Endothelial cell of umbilical vein (primary cell): Measurements from ENCODE around the gene CCDC136. TPM values are rescaled to one million over a fixed set of nuclear protein-coding genes. Genes with fewer than 3 reads are reported as not detected.

ENCODE experiments used
- BruUV-seq: library from RNA; stranded (reverse); fragments of 400-500 nt; replicated peaks from 2 replicates; lab custom pipeline; 2021; lab: Mats Ljungman, UMichigan
- CTCF ChIA-PET: fragments of 300-600, 350-600 bp; sonication (Branson Sonifier 250); formaldehyde crosslinking; loops from one replicate; lab custom pipeline; 2021; ENCODE audit warnings: antibody characterized with exemption, inconsistent platforms; lab: Charles Lee
- POLR2A ChIA-PET: fragments of 300-600, 350-600 bp; sonication (Branson Sonifier 250); formaldehyde crosslinking; loops from one replicate; lab custom pipeline; 2021; ENCODE audit warnings: antibody characterized with exemption, inconsistent platforms; lab: Charles Lee
- DNase-seq: peaks from one replicate; pipeline ENCODE4 v3.0.0-alpha.2; 2011; ENCODE audit warnings: low read depth, low spot score
- FAIRE-seq: peaks from 2 replicates; lab custom pipeline; 2011; peaks lifted over from hg19 to GRCh38; lab: Jason Lieb, UNC
- H2AFZ ChIP-seq: 2 replicates; pipeline ENCODE4 v1.6.0; 2012; ENCODE audit warnings: low read depth, low read length, control low read depth, inconsistent platforms
- H3K27ac ChIP-seq: 2 replicates; pipeline ENCODE4 v1.5.1; 2011; ENCODE audit warnings: low read depth, mild to moderate bottlenecking, control low read depth, low read length, moderate library complexity; ENCODE audit not compliant: insufficient read depth
- H3K27me3 ChIP-seq, 2 experiments: 2 replicates each; pipeline versions ENCODE4 v1.6.0 to v1.6.1; 2011; ENCODE audit warnings: low read length in 2 of 2, mixed read lengths in 1 of 2; ENCODE audit not compliant: control insufficient read depth in 2 of 2, insufficient read depth in 2 of 2
- H3K36me3 ChIP-seq, 2 experiments: 2 replicates in 1 of 2; 3 replicates in 1 of 2; pipeline ENCODE4 v1.5.1; 2011; ENCODE audit warnings: low read length in 2 of 2, mild to moderate bottlenecking in 1 of 2, moderate library complexity in 1 of 2; ENCODE audit not compliant: control insufficient read depth in 2 of 2, insufficient read depth in 2 of 2; ENCODE audit errors: extremely low read depth in 1 of 2
- H3K4me1 ChIP-seq: 3 replicates; pipeline ENCODE4 v1.5.1; 2011; ENCODE audit warnings: mild to moderate bottlenecking, low read length; ENCODE audit not compliant: control insufficient read depth, insufficient read depth; ENCODE audit errors: extremely low read depth
- H3K4me2 ChIP-seq: 2 replicates; pipeline ENCODE4 v1.6.1; 2011; ENCODE audit warnings: low read length, control low read depth, mixed read lengths; ENCODE audit not compliant: insufficient read depth
- H3K4me3 ChIP-seq, 3 experiments: fragments of 200-600 bp in 1 of 3; sonication (generic), shearing (Covaris generic) in 1 of 3; replicated peaks in 1 of 3; 2 replicates each; pipeline ENCODE4 v1.5.1; 2011 to 2016; ENCODE audit warnings: control low read depth in 3 of 3, low read length in 3 of 3, mild to moderate bottlenecking in 2 of 3, inconsistent platforms in 1 of 3, low read depth in 1 of 3, moderate library complexity in 1 of 3; ENCODE audit not compliant: insufficient read depth in 1 of 3
- H3K79me2 ChIP-seq: 2 replicates; pipeline ENCODE4 v1.6.0; 2012; ENCODE audit warnings: low read length, inconsistent platforms; ENCODE audit not compliant: control insufficient read depth, insufficient read depth
- H3K9ac ChIP-seq: replicated peaks from 2 replicates; pipeline ENCODE3; 2011; ENCODE audit warnings: low read length, control low read depth; ENCODE audit not compliant: insufficient read depth; ENCODE audit errors: extremely low read depth
- H3K9me1 ChIP-seq: replicated peaks from 3 replicates; pipeline ENCODE4 v1.6.0; 2011; ENCODE audit warnings: mild to moderate bottlenecking, low read length; ENCODE audit not compliant: control insufficient read depth, insufficient read depth; ENCODE audit errors: extremely low read depth
- H3K9me3 ChIP-seq: replicated peaks from 2 replicates; pipeline ENCODE4 v1.5.1; 2012; ENCODE audit warnings: low read length, inconsistent platforms; ENCODE audit not compliant: control insufficient read depth, insufficient read depth
- H4K20me1 ChIP-seq: replicated peaks from 2 replicates; pipeline ENCODE3; 2011; ENCODE audit warnings: mild to moderate bottlenecking, low read length; ENCODE audit not compliant: control insufficient read depth, insufficient read depth; ENCODE audit errors: extremely low read depth
- CTCF ChIP-seq, 2 donors: IDR thresholded peaks; 1 replicate in 1 of 2; 2 replicates in 1 of 2; pipeline ENCODE4 v1.5.1; 2011; ENCODE audit warnings: low read length in 2 of 2, mild to moderate bottlenecking in 2 of 2, moderate library complexity in 2 of 2, control low read depth in 1 of 2, inconsistent platforms in 1 of 2, low read depth in 1 of 2; ENCODE audit not compliant: insufficient read depth in 1 of 2; ENCODE audit errors: extremely low read depth in 1 of 2
- EZH2 ChIP-seq: IDR thresholded peaks from 2 replicates; pipeline ENCODE4 v1.6.1; 2012; ENCODE audit warnings: borderline replicate concordance, low read depth, mild to moderate bottlenecking, moderate library complexity, low read length, inconsistent platforms; ENCODE audit not compliant: severe bottlenecking
- FOS ChIP-seq: IDR thresholded peaks from 2 replicates; pipeline ENCODE4 v1.6.1; 2011; ENCODE audit warnings: mild to moderate bottlenecking, low read length, moderate library complexity, borderline replicate concordance; ENCODE audit not compliant: insufficient read depth
- GATA2 ChIP-seq: IDR thresholded peaks from 2 replicates; pipeline ENCODE4 v1.7.0; 2011; ENCODE audit warnings: low read depth, mild to moderate bottlenecking, moderate library complexity, mixed read lengths, low read length; ENCODE audit not compliant: insufficient read length, insufficient read depth
- JUN ChIP-seq: IDR thresholded peaks from 2 replicates; pipeline ENCODE4 v1.6.1; 2011; ENCODE audit warnings: borderline replicate concordance, low read depth; ENCODE audit not compliant: insufficient read length, insufficient read depth
- MAX ChIP-seq: IDR thresholded peaks from 2 replicates; pipeline ENCODE4 v1.6.1; 2011; ENCODE audit not compliant: insufficient read depth, insufficient read length
- MYC ChIP-seq: IDR thresholded peaks from one replicate; pipeline ENCODE4 v1.6.1; 2011; ENCODE audit warnings: mild to moderate bottlenecking, low read depth, low read length
- POLR2A ChIP-seq: IDR thresholded peaks from 2 replicates; pipeline ENCODE4 v1.6.1; 2012; ENCODE audit warnings: low read depth, mild to moderate bottlenecking, control low read depth, low read length
- POLR2AphosphoS5 ChIP-seq: IDR thresholded peaks from 2 replicates; pipeline ENCODE4 v1.6.1; 2012; ENCODE audit warnings: low read depth, mild to moderate bottlenecking, control low read depth, low read length, moderate library complexity; ENCODE audit not compliant: insufficient read depth
- dilution Hi-C: fragments of 300-500 bp; cut with MboI; formaldehyde crosslinking; loops from one replicate; pipeline ENCODE4 v1.15.0; 2019; ENCODE audit warnings: low sequenced_read_pairs; ENCODE audit not compliant: extremely low pct_ligation_motif_present
- intact Hi-C: fragments of 100-400 bp; cut with micrococcal nuclease; formaldehyde crosslinking; loops from one replicate; pipeline ENCODE4 v1.10.0; 2022
- polyA plus RNA-seq, 4 experiments: library from polyadenylated mRNA; depleted of rRNA in 3 of 4; stranded (reverse) in 3 of 4; unstranded in 1 of 4; fragments of >200 nt; gene quantifications; 2 replicates each; pipeline versions ENCODE4 v1.2.1 to v1.2.3, GENCODE V29; 2011 to 2012; ENCODE audit warnings: missing spikeins in 1 of 4
- total RNA-seq: library from RNA; stranded (reverse); gene quantifications from 2 replicates; pipeline ENCODE4 v1.2.3, GENCODE V29; 2021

CCDC136 gene
- total and polyA plus RNA-seq, 2 donors (not counting 3 experiments of a cell fraction or from before 2014, with no cell fraction given): 1.8 to 3.3 TPM

- Histone ChIP-seq H4K20me1 (no peaks in the 10 kb centered on the region), H3K9me3 (no peaks in the 10 kb centered on the region), H3K4me1 (peaks cover 9% of the 10 kb centered on the region), H3K9me1 (no peaks in the 10 kb centered on the region), H3K4me3 (peak overlapping the region in 1 of 3 experiments; percentile 7), H3K9ac (no peak overlapping the region), H3K4me2 (peak overlapping the region; percentile 55), H3K27me3 (no peaks in the 10 kb centered on the region), H3K27ac (no peak overlapping the region), H2AFZ (peak overlapping the region; percentile 48), H3K79me2 (peaks cover 10% of the 10 kb centered on the region), H3K36me3 (peaks cover 0 to 14% of the 10 kb centered on the region in 2 experiments)
- dilution Hi-C loops: no loop called here
- FAIRE-seq (no peak), DNase-seq (no peak)
- no TSS peak for BruUV-seq
- POLR2A ChIA-PET: interaction anchor here (0.6 kb wide), 1 partner anchor 33 kb away, joined by 6 read pairs; no protein-coding TSS in a partner anchor
- CTCF ChIA-PET: interaction anchor here (0.7 to 3.5 kb wide), 10 partner anchors 12 to 229 kb away, joined by 3 to 42 read pairs (median 5); partner anchors contain the start of gene CALU
- intact Hi-C loops: loop anchor here (1.0 kb wide), 1 partner anchor 29 kb away; no protein-coding TSS in a partner anchor
- TF ChIP-seq MAX (no peak), EZH2 (no peak), CTCF (IDR thresholded peaks at IDR 0.05; ENCODE audit: extremely low read depth in 1 of 2, insufficient read depth in 1 of 2, low read depth in 1 of 2, low read length in 2 of 2) (no peak), POLR2A (no peak), POLR2AphosphoS5 (no peak), GATA2 (no peak), MYC (no peak), FOS (no peak), JUN (no peak)
Observed at GRCh38 chr7:128861957-128862570, 70.3 kb downstream of the CCDC136 start.
